Neuronal stem cell (in vitro differentiated cells): ENCODE measurements around the gene SNX25.
"Not testable (repeated sequence)": the region's sequence is repeated elsewhere in the genome, so short reads cannot be mapped to it uniquely, and the experiment has no call there.

Experiments used
- DNase-seq: peaks from one replicate; pipeline ENCODE4 v3.0.0-alpha.2; 2013; ENCODE audit warnings: low spot score
- H2AFZ ChIP-seq: one replicate; pipeline ENCODE4 v1.6.1; 2013; ENCODE audit warnings: mild to moderate bottlenecking, low read length, inconsistent platforms
- H2AK5ac ChIP-seq: 2 replicates; pipeline ENCODE4 v1.6.1; 2013; ENCODE audit warnings: low read depth, mild to moderate bottlenecking, inconsistent platforms, low read length, moderate library complexity, mixed read lengths
- H2BK120ac ChIP-seq: 2 replicates; pipeline ENCODE4 v1.6.1; 2013; ENCODE audit warnings: low read depth, mild to moderate bottlenecking, inconsistent platforms, low read length, moderate library complexity, mixed read lengths
- H2BK12ac ChIP-seq: one replicate; pipeline ENCODE4 v1.6.1; 2013; ENCODE audit warnings: low read length, inconsistent platforms
- H2BK15ac ChIP-seq: 2 replicates; pipeline ENCODE4 v1.6.1; 2013; ENCODE audit warnings: mild to moderate bottlenecking, low read length, inconsistent platforms, mixed read lengths
- H2BK5ac ChIP-seq: one replicate; pipeline ENCODE4 v1.6.1; 2013; ENCODE audit warnings: inconsistent platforms, mild to moderate bottlenecking, low read length, moderate library complexity
- H3K14ac ChIP-seq: one replicate; pipeline ENCODE4 v1.6.1; 2013; ENCODE audit warnings: low read length, inconsistent platforms
- H3K18ac ChIP-seq: 2 replicates; pipeline ENCODE4 v1.6.1; 2013; ENCODE audit warnings: low read length, inconsistent platforms
- H3K23ac ChIP-seq: 2 replicates; pipeline ENCODE4 v1.6.1; 2013; ENCODE audit warnings: low read depth, mild to moderate bottlenecking, mixed read lengths, low read length, inconsistent platforms; ENCODE audit not compliant: poor library complexity
- H3K27ac ChIP-seq: replicated peaks from 3 replicates; pipeline ENCODE4 v1.5.1; 2013; ENCODE audit warnings: low read length, inconsistent platforms
- H3K27me3 ChIP-seq, 3 experiments: 2 replicates each; pipeline ENCODE4 v1.6.1; 2013; ENCODE audit warnings: low read length in 3 of 3, mild to moderate bottlenecking in 2 of 3, inconsistent platforms in 1 of 3, low read depth in 1 of 3, mixed read lengths in 1 of 3, moderate library complexity in 1 of 3; ENCODE audit not compliant: control insufficient read depth in 3 of 3, insufficient read depth in 3 of 3
- H3K36me3 ChIP-seq, 2 donors: replicated peaks in 1 of 2; 2 replicates each; pipeline ENCODE4 v1.6.1; 2013; ENCODE audit warnings: low read length in 2 of 2; ENCODE audit not compliant: control insufficient read depth in 2 of 2, insufficient read depth in 2 of 2
- H3K4ac ChIP-seq: 2 replicates; pipeline ENCODE4 v1.6.1; 2013; ENCODE audit warnings: inconsistent platforms, mild to moderate bottlenecking, low read length, moderate library complexity
- H3K4me1 ChIP-seq, 2 donors: 1 replicate in 1 of 2; 2 replicates in 1 of 2; pipeline ENCODE4 v1.6.1; 2013; ENCODE audit warnings: low read length in 2 of 2, low read depth in 1 of 2; ENCODE audit not compliant: control insufficient read depth in 2 of 2, insufficient read depth in 1 of 2
- H3K4me2 ChIP-seq: one replicate; pipeline ENCODE4 v1.6.1; 2013; ENCODE audit warnings: mild to moderate bottlenecking, low read length, inconsistent platforms; ENCODE audit not compliant: insufficient read depth, poor library complexity, severe bottlenecking
- H3K4me3 ChIP-seq, 2 donors: 2 replicates each; pipeline ENCODE4 v1.5.1; 2013; ENCODE audit warnings: low read length in 2 of 2, mild to moderate bottlenecking in 2 of 2, inconsistent platforms in 1 of 2, moderate library complexity in 1 of 2
- H3K79me1 ChIP-seq: one replicate; pipeline ENCODE4 v1.6.1; 2013; ENCODE audit warnings: low read depth, mild to moderate bottlenecking, inconsistent platforms, low read length, moderate library complexity
- H3K9ac ChIP-seq: one replicate; pipeline ENCODE4 v1.6.1; 2013; ENCODE audit warnings: mild to moderate bottlenecking, low read depth, low read length, inconsistent platforms; ENCODE audit not compliant: poor library complexity
- H3K9me3 ChIP-seq, 2 donors: replicated peaks in 1 of 2; 2 replicates each; pipeline versions ENCODE3 to v1.6.1; 2013; ENCODE audit warnings: low read length in 2 of 2, mild to moderate bottlenecking in 2 of 2, inconsistent platforms in 1 of 2, low read depth in 1 of 2, mixed read lengths in 1 of 2, moderate library complexity in 1 of 2; ENCODE audit not compliant: control insufficient read depth in 2 of 2, insufficient read depth in 1 of 2
- H4K8ac ChIP-seq: one replicate; pipeline ENCODE4 v1.6.1; 2013; ENCODE audit warnings: low read depth, mild to moderate bottlenecking, inconsistent platforms, low read length, moderate library complexity
- H4K91ac ChIP-seq: one replicate; pipeline ENCODE4 v1.6.1; 2013; ENCODE audit warnings: low read length, low read depth, mild to moderate bottlenecking, inconsistent platforms; ENCODE audit not compliant: poor library complexity
- WGBS, 2 donors: extraction: QIAGEN DNeasy Blood & Tissue Kit; methylation state at CpG; one replicate each; pipeline ENCODE4 v1.1.7; 2013; ENCODE audit warnings: missing lambda C conversion rate in 2 of 2, mixed read lengths in 1 of 2; ENCODE audit not compliant: insufficient read length in 2 of 2, insufficient replicate concordance in 1 of 2; ENCODE audit errors: extremely low coverage in 2 of 2; 5-methylcytosine and 5-hydroxymethylcytosine counted together

The SNX25 gene

GRCh38 chr4:185361872-185362271 is 152.5 kb downstream of the SNX25 start:
- Histone ChIP-seq H2BK15ac (no peak overlapping the region), H3K4me2 (no peak overlapping the region), H2BK12ac (no peak overlapping the region), H3K4me1 (no peaks in the 10 kb centered on the region), H3K9ac (no peak overlapping the region), H3K4ac (no peak overlapping the region), H4K8ac (no peak overlapping the region), H3K27ac (no peak overlapping the region), H2AK5ac (no peak overlapping the region), H3K18ac (no peak overlapping the region), H3K9me3 (no peaks in the 10 kb centered on the region), H2AFZ (no peak overlapping the region), H2BK5ac (no peak overlapping the region), H2BK120ac (no peak overlapping the region), H3K36me3 (peaks cover 2 to 11% of the 10 kb centered on the region in 2 donors), H3K23ac (no peak overlapping the region), H3K14ac (no peak overlapping the region), H3K79me1 (no peaks in the 10 kb centered on the region), H3K4me3 (no peak overlapping the region), H3K27me3 (no peaks in the 10 kb centered on the region), H4K91ac (no peak overlapping the region)
- DNase-seq: no peak
- WGBS, 2 donors: no CpG with 5 or more reads among the region's 3 CpGs

GRCh38 chr4:185362570-185362969 is 153.2 kb downstream of the SNX25 start:
- H2AK5ac ChIP-seq, H2BK15ac ChIP-seq, H2BK12ac ChIP-seq, H3K18ac ChIP-seq, H4K8ac ChIP-seq, H3K79me1 ChIP-seq, H2BK120ac ChIP-seq, H3K27ac ChIP-seq, H3K9ac ChIP-seq, H3K4me2 ChIP-seq, H4K91ac ChIP-seq, H3K4me1 ChIP-seq, H2BK5ac ChIP-seq, H2AFZ ChIP-seq, H3K4me3 ChIP-seq, H3K14ac ChIP-seq, H3K27me3 ChIP-seq, H3K4ac ChIP-seq, H3K23ac ChIP-seq, H3K9me3 ChIP-seq, DNase-seq: not testable (repeated sequence)
- H3K36me3 ChIP-seq: peaks cover 2 to 11% of the 10 kb centered on the region in 2 donors
- no CpG with 5 or more reads among the region's 6 CpGs for WGBS, 2 donors

GRCh38 chr4:185363251-185363650 is 153.9 kb downstream of the SNX25 start:
- Histone ChIP-seq H2BK12ac (no peak overlapping the region), H3K36me3 (peaks cover 2 to 5% of the 10 kb centered on the region in 2 donors), H2AK5ac (no peak overlapping the region), H3K4me3 (no peak overlapping the region), H3K18ac (no peak overlapping the region), H2BK120ac (no peak overlapping the region), H3K27me3 (no peaks in the 10 kb centered on the region), H3K9me3 (no peaks in the 10 kb centered on the region), H3K4me2 (no peak overlapping the region), H3K9ac (no peak overlapping the region), H2AFZ (no peak overlapping the region), H2BK15ac (no peak overlapping the region), H3K23ac (no peak overlapping the region), H4K8ac (no peak overlapping the region), H3K79me1 (no peaks in the 10 kb centered on the region), H4K91ac (no peak overlapping the region), H3K4ac (no peak overlapping the region), H2BK5ac (no peak overlapping the region), H3K27ac (no peak overlapping the region), H3K4me1 (no peaks in the 10 kb centered on the region), H3K14ac (no peak overlapping the region)
- WGBS, 2 donors: no CpG with 5 or more reads among the region's 3 CpGs
- DNase-seq: no peak

- H3K27ac ChIP-seq: no peak overlapping the region
- WGBS, 2 donors: no CpG with 5 or more reads among the region's 5 CpGs
- H3K27me3 ChIP-seq: no peaks in the 10 kb centered on the region
- H3K14ac ChIP-seq: no peak overlapping the region
- no peak overlapping the region for H2AFZ ChIP-seq
- H3K4me1 ChIP-seq: peaks cover 0 to 2% of the 10 kb centered on the region in 2 donors
- no peak overlapping the region for H2BK5ac ChIP-seq
- no peak overlapping the region for H3K4me3 ChIP-seq
- no peak overlapping the region for H3K4me2 ChIP-seq
- H2BK120ac ChIP-seq: no peak overlapping the region
- H4K8ac ChIP-seq: no peak overlapping the region
- H3K9me3 ChIP-seq: no peaks in the 10 kb centered on the region
- peaks cover 2 to 5% of the 10 kb centered on the region in 2 donors for H3K36me3 ChIP-seq
- no peak overlapping the region for H3K4ac ChIP-seq
- H3K18ac ChIP-seq: no peak overlapping the region
- no peak for DNase-seq
- H2BK12ac ChIP-seq: no peak overlapping the region
- no peak overlapping the region for H2AK5ac ChIP-seq
- no peaks in the 10 kb centered on the region for H3K79me1 ChIP-seq
- H3K23ac ChIP-seq: no peak overlapping the region
- no peak overlapping the region for H3K9ac ChIP-seq
- H4K91ac ChIP-seq: no peak overlapping the region
- no peak overlapping the region for H2BK15ac ChIP-seq
These were observed 155.5 kb downstream of the SNX25 start for GRCh38 chr4:185364886-185365285.
